Activated CD4-positive, alpha-beta T cell treated with anti-CD3 and anti-CD28 coated beads, Interleukin-2, amount 50 U/mL, for 1 hour (primary cell): ENCODE data around the gene MGME1.

ENCODE experiments used
- DNase-seq: peaks from one replicate; pipeline ENCODE4 v3.0.0-alpha.2; 2020

The MGME1 gene

GRCh38 chr20:17968366-17969277 lies at the start of gene MGME1, which contains the start of gene SNX5:
Gene MGME1, plus strand, starts transcription at chr20:17969018. Its CDS starts 842 bp downstream, at chr20:17969860.
Gene SNX5, minus strand, starts transcription at chr20:17968794. Its CDS starts 369 bp downstream, at chr20:17968425.
- DNase-seq = peak; percentile 99

- no peak for DNase-seq
Observed at GRCh38 chr20:17919149-17919548, 49.7 kb upstream of the MGME1 start.

- no peak for DNase-seq
Observed at GRCh38 chr20:17921774-17922173, 47.0 kb upstream of the MGME1 start.

- no peak for DNase-seq
Observed at GRCh38 chr20:17925141-17925939, 43.5 kb upstream of the MGME1 start.

- DNase-seq = no peak
Observed at GRCh38 chr20:17925940-17926300, 42.9 kb upstream of the MGME1 start.

GRCh38 chr20:17928211-17928611 lies 40.6 kb upstream of the MGME1 start:
- DNase-seq = no peak

- DNase-seq = no peak
Observed at GRCh38 chr20:17928633-17929311, 40.0 kb upstream of the MGME1 start.

- no peak for DNase-seq
Observed at GRCh38 chr20:17931513-17931912, 37.3 kb upstream of the MGME1 start.

- DNase-seq = no peak
Observed at GRCh38 chr20:17932396-17932795, 36.4 kb upstream of the MGME1 start.

- no peak for DNase-seq
Observed at GRCh38 chr20:17933121-17933520, 35.7 kb upstream of the MGME1 start.

- no peak for DNase-seq
Observed at GRCh38 chr20:17933711-17934110, 35.1 kb upstream of the MGME1 start.

- DNase-seq = no peak
Observed at GRCh38 chr20:17934141-17934862, 34.5 kb upstream of the MGME1 start.

- DNase-seq = no peak
Observed at GRCh38 chr20:17935186-17935585, 33.6 kb upstream of the MGME1 start.

- no peak for DNase-seq
Observed at GRCh38 chr20:17935761-17936160, 33.1 kb upstream of the MGME1 start.

GRCh38 chr20:17936286-17936760 lies 32.5 kb upstream of the MGME1 start:
- DNase-seq = no peak

GRCh38 chr20:17936761-17937732 lies 31.8 kb upstream of the MGME1 start:
- no peak for DNase-seq

- DNase-seq = peak; percentile 48
Observed at GRCh38 chr20:17938871-17939619, 29.8 kb upstream of the MGME1 start.

GRCh38 chr20:17939622-17940223 lies 29.1 kb upstream of the MGME1 start:
- DNase-seq = no peak

GRCh38 chr20:17940224-17940971 lies 28.4 kb upstream of the MGME1 start:
- DNase-seq = no peak
